ENCODE measurements around the gene HOXA3.
A peak's percentile ranks its signal among the peaks of the same experiment; 100 is the strongest.

The HOXA3 gene

DNA sequence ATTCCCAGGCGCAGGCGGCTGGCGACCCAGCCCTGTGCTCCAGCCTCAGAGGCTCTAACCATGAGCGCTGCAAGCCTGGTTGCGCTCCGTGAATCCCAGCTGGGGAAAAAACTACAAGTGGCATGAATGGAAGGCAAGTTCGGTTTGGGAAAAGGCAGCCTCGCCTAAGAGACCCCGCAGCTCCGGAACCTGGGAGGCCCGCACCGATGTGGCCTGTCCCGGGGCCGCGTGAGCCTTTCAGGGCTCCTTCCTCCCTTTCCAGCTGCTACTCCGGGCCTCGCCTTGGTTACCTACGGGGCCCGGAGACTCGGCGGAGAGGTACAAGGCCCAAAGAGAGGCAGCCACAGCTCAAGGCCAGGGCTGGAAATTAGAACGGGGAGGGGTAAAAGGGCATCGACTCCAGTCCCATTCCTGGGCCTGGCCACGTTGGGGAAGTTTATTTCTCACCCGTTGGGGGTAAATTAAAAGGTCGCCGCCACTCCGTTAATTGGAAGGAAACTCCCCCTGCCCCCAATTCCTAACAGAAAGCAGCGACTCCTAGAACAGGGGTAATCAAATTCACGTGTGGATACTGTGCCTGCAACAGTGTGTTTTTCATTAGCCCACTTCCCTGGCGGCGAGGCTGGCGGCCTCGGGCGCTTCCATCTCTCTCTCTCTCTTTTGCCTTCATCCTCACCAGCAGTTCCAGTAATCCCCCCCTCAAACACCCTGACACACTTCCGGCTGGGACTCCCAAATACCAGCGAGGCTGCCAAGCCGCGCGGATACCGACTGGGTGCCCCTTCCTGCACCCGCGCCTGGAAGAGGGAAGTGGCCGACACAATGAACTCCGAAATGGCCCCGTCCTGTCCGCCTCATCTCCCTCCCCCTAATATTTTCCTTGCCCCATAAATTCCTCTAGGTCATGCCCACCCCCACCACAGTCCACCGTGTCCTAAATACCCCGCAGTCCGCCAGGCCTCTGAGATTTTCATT is 14.4 kb upstream of the HOXA3 start:
- DNase-seq (ENCODE audit: low read depth in 3 of 3) = no peak

DNA sequence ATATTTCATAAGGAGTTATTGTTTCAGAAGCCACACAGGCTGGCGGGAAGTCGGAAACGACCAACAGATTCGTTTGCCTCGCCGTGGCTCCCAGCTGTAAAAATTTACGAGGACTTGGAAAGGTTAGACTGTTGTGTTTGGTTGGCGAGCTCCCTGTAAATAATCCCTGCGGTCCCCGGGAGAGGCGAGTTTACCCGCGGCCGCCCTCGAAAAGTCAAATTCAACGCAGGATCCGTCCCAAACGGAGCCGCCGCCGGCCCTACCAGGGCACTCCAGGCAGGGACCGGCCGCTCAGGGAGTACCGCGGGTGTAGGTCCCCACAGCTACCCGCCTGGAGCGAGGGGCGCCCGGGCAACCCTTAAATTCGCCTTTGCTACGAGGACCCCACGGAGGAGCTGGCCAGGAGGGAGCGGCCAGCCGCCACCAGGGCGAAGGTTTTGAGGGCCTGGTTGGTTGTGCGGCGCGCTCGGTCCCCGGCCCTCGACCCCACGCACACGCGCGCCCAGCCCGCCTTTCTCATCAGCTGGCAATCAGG is 13.7 kb upstream of the HOXA3 start:
- no peak for DNase-seq (ENCODE audit: low read depth in 3 of 3)

GRCh38 chr7:27165089-27165995 is 13.0 kb upstream of the HOXA3 start, which contains the start of gene HOXA9:
Gene HOXA9 (minus strand): TSS chr7:27165537. CDS start chr7:27165457, 80 bp downstream.
- DNase-seq (ENCODE audit: low read depth in 3 of 3) = no peak

GRCh38 chr7:27164367-27165088 is 12.1 kb upstream of the HOXA3 start:
- DNase-seq (ENCODE audit: low read depth in 3 of 3) = no peak

DNA sequence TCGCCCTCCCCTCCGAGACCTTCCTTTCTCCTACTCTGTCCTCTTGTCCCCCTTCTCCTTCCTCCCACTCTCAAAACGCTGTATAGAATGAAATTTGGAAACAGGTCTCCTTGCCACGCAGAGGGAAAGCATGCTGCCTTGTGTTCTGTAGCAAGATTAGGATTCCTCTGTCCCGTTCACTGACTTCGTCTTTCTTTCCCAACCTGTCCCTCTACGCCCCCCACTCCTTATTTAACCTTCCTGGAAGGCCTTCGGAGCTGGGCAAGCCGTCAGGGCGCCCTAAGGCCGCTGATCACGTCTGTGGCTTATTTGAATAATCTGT is 11.6 kb upstream of the HOXA3 start:
- DNase-seq (ENCODE audit: low read depth in 3 of 3) = no peak

GRCh38 chr7:27163288-27164044 is 11.1 kb upstream of the HOXA3 start:
- DNase-seq (ENCODE audit: low read depth in 3 of 3) = no peak

- no peak for DNase-seq (ENCODE audit: low read depth in 3 of 3)
Measured at GRCh38 chr7:27162561-27163287, 10.3 kb upstream of the HOXA3 start.

GRCh38 chr7:27161721-27162560 is 9.6 kb upstream of the HOXA3 start:
- no peak for DNase-seq (ENCODE audit: low read depth in 3 of 3)

DNA sequence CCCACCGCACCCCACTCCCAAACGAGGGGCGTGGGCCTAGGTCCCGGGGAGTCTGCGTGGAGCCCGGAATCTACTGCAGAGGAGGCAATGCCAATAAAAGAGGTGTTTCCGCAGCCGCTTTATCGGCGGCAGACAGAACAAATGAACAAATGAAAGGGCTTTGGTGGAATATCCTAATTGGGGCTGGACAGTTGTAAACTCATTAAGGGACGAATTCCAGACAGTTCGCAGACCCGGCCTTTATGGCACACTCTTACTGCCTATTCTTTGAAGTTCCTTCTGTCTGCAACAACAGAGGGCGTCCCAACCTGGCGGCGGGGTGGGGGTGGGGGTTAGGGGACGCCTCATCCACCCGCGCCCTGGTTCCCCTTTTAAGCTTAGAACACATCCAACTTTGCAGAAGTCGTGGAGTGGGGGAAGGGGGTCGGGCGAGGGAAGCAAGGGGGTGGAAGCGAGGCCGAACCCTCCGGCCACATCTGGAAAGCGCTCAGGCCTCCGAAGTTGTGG is 8.9 kb upstream of the HOXA3 start:
- no peak for DNase-seq (ENCODE audit: low read depth in 3 of 3)

GRCh38 chr7:27160546-27161213 is 8.3 kb upstream of the HOXA3 start:
- DNase-seq (ENCODE audit: low read depth in 3 of 3) = peak; percentile 76 to 79 (median 76)

DNA sequence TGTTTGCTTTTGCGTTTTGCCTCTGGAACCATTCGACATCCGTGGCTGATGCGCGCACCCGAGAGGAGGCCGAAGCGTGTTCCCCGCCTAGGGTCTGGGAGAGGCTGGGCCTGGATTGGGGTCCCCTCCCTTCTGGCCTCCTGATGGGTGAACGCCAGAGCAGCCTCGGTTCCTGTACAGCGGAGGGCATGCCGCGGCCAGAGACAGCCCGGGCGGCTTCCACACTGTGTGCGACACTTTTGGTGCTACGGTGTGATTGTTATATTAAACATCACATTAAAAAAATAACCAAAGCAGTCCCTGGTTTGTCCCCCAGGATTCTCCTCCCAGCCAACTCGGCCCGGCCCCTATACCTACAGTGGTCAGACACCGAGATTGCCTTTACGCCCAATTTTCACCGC is 7.8 kb upstream of the HOXA3 start:
- DNase-seq (ENCODE audit: low read depth in 3 of 3) = no peak

DNA sequence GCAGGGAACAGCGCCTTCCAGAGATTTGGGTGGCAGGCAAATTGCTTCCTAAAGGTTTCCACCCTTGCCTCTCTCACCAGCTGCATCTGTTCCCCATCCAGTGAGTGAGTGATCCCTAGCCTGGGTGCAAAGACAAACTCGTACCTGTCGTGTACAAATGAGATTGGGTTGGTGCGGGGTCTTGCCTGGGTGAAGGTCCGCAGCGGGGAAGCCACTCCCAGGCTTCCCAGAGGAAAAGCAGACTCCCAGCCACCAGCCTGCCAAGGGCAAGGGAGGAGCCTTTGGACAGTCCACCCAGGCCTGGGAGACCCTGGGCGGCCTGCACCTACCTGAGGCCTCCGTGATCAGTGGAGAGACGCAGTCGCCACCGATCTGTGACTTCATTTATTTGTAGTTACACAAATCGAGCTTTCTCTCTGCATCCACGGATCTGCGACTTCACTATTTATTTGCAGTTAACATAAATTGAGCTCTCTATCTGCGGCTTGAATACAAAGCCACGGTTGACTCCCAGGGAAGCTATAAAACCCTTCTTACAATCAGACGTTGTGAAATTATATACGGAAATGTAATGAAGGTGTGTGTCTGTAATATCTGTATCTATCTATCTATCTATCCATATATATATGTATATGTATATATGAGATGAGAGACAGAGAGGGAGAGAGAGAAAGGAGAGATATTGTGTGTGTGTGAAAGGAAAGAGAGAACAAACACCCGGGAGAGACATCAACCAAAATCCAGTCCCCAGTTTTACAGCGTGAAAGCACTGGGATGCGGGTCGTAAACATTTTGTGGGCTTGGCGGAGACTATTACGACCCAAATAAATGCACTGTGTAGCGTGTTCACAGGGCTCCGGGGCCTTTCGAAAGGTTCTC is 7.1 kb upstream of the HOXA3 start:
- no peak for DNase-seq (ENCODE audit: low read depth in 3 of 3)

GRCh38 chr7:27158436-27159265 is 6.3 kb upstream of the HOXA3 start:
- DNase-seq (ENCODE audit: low read depth in 3 of 3) = no peak

DNA sequence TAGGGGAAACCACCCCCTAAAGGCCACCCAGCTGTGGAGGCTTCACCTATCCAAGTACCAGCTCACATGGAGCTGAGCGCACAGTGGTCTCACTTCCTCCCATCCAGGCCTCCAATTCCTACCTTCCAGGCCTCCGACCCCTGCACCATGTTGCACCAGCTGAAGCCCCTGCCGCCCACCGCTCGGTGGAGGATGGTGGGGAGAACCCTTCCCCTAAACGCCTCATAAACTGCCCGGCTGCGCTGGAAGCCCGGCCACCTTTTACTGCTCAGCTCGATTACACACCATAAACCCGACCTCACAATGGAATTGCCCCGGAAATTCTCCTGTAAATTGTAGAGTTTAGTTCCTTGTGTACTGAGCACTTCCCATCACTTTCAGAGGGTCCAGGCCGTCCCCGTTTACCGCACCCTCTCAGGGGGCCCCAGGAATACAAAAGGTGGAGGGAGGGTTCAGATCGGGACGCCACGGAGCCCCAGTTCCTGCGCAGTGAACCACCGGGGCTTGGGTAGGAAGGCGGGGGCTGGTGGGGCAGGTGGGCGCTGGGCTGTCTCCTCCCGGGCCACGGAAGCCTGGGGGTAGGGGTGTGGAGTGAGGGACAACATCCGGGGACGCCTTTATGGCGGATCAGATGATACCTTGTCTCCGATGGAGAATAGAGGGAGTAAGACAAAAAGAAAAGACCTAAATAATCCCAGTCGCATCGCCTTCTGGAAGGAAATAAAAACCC is 5.5 kb upstream of the HOXA3 start:
- no peak for DNase-seq (ENCODE audit: low read depth in 3 of 3)

GRCh38 chr7:27156916-27157701 is 4.7 kb upstream of the HOXA3 start:
- no peak for DNase-seq (ENCODE audit: low read depth in 3 of 3)
